D721Med (cell line): ENCODE measurements around the gene RPS2.

Experiments
- DNase-seq: peaks from one replicate; pipeline ENCODE4 v3.0.0; 2011; ENCODE audit warnings: low spot score; ENCODE audit not compliant: insufficient read length
- FAIRE-seq: peaks from 2 replicates; lab custom pipeline; 2011; peaks lifted over from hg19 to GRCh38; lab: Jason Lieb, UNC
- CTCF ChIP-seq: IDR thresholded peaks from 2 replicates; pipeline ENCODE4 v1.5.1; 2012; ENCODE audit warnings: mild to moderate bottlenecking, control low read depth; ENCODE audit not compliant: insufficient read depth; ENCODE audit errors: missing control alignments

Gene RPS2

GRCh38 chr16:1974157-1975070 lies 9.8 kb upstream of the RPS2 start:
- no peak for FAIRE-seq
- no peak for TF ChIP-seq CTCF
- no peak for DNase-seq

GRCh38 chr16:1973461-1974156 lies 9.0 kb upstream of the RPS2 start:
- FAIRE-seq, result no peak
- no peak for DNase-seq
- TF ChIP-seq CTCF, result no peak

GRCh38 chr16:1972490-1972877 lies 7.9 kb upstream of the RPS2 start:
- FAIRE-seq, result no peak
- TF ChIP-seq CTCF, result no peak
- no peak for DNase-seq

- DNase-seq (peak; percentile 99), FAIRE-seq (no peak)
- TF ChIP-seq CTCF, result no peak
These were observed 7.3 kb upstream of the RPS2 start, which contains the start of gene TBL3 for GRCh38 chr16:1971796-1972489. TBL3 (plus strand) TSS chr16:1972053; CDS start chr16:1972165, 112 bp downstream.

- no peak for FAIRE-seq
- DNase-seq, result no peak
These were observed 3.7 kb upstream of the RPS2 start for GRCh38 chr16:1968146-1968953.

More at GRCh38 chr16:1968146-1968953, 3.7 kb upstream of the RPS2 start:
- no peak for TF ChIP-seq CTCF
